MCF 10A (cell line): ENCODE results near the gene IL23A. TPM values are rescaled to one million over a fixed set of nuclear protein-coding genes. Genes with fewer than 3 reads are reported as not detected.

ENCODE experiments used
- BruUV-seq: library from RNA; stranded (reverse); fragments of 400-500 nt; replicated peaks from 2 replicates; lab custom pipeline; 2021; lab: Mats Ljungman, UMichigan
- CTCF ChIA-PET: fragments of 300-600 bp; sonication (Branson Sonifier 250); formaldehyde crosslinking; extraction: SDS; loops from one replicate; lab custom pipeline; 2021; ENCODE audit warnings: antibody characterized with exemption, inconsistent platforms; lab: Yijun Ruan, JAX
- POLR2A ChIA-PET: fragments of 300-600, 350-650 bp; sonication (Branson Sonifier 250); formaldehyde crosslinking; extraction: SDS; loops from one replicate; lab custom pipeline; 2020; ENCODE audit warnings: antibody characterized with exemption, inconsistent platforms; lab: Yijun Ruan, JAX
- DNase-seq: peaks from one replicate; pipeline ENCODE4 v3.0.0-alpha.2; 2018; ENCODE audit not compliant: unreplicated experiment
- H3K27ac Mint-ChIP-seq: one replicate; pipeline ENCODE4 v1.8.0; 2022; ENCODE audit warnings: mild to moderate bottlenecking, low read depth, mixed read lengths; ENCODE audit not compliant: unreplicated experiment
- H3K27me3 Mint-ChIP-seq: one replicate; pipeline ENCODE4 v1.8.0; 2022; ENCODE audit warnings: mixed read lengths; ENCODE audit not compliant: insufficient read depth, unreplicated experiment
- H3K36me3 Mint-ChIP-seq: one replicate; pipeline ENCODE4 v1.8.0; 2022; ENCODE audit warnings: mild to moderate bottlenecking, moderate library complexity, mixed read lengths; ENCODE audit not compliant: insufficient read depth, unreplicated experiment
- H3K4me1 Mint-ChIP-seq: one replicate; pipeline ENCODE4 v1.8.0; 2022; ENCODE audit warnings: mixed read lengths; ENCODE audit not compliant: insufficient read depth, unreplicated experiment
- H3K4me3 Mint-ChIP-seq: one replicate; pipeline ENCODE4 v1.8.0; 2022; ENCODE audit warnings: mild to moderate bottlenecking, moderate library complexity, mixed read lengths; ENCODE audit not compliant: unreplicated experiment
- H3K9me3 Mint-ChIP-seq: one replicate; pipeline ENCODE4 v1.8.0; 2022; ENCODE audit warnings: mixed read lengths; ENCODE audit not compliant: unreplicated experiment
- CTCF ChIP-seq: fragments of 200-600 bp; IDR thresholded peaks from one replicate; pipeline ENCODE4 v1.8.0; 2022; ENCODE audit warnings: antibody characterized with exemption, mild to moderate bottlenecking; ENCODE audit not compliant: unreplicated experiment
- intact Hi-C: fragments of 100-400 bp; cut with micrococcal nuclease; formaldehyde crosslinking; loops from 2 replicates; pipeline ENCODE4 v1.14.1; 2022
- total RNA-seq: library from RNA; stranded (reverse); gene quantifications from 2 replicates; pipeline ENCODE4 v1.2.3, GENCODE V29; 2022

The IL23A gene
- total RNA-seq, 1 experiment from 2014 or later = 0.61 TPM

- CTCF ChIA-PET = interaction anchor here (0.6 kb wide), 1 partner anchor 12 kb away, joined by 3 read pairs; no protein-coding TSS in a partner anchor
- POLR2A ChIA-PET = interaction anchor here (1.2 to 1.7 kb wide), 2 partner anchors 26 to 395 kb away, joined by 4 to 6 read pairs; partner anchors contain the start of gene STAT2
- intact Hi-C loops = no loop called here
- Mint-ChIP-seq H3K27me3 (no peaks in the 10 kb centered on the region), H3K27ac (no peak overlapping the region), H3K9me3 (no peaks in the 10 kb centered on the region), H3K36me3 (no peaks in the 10 kb centered on the region), H3K4me3 (no peak overlapping the region), H3K4me1 (no peaks in the 10 kb centered on the region)
- BruUV-seq = no TSS peak
- DNase-seq = peak; percentile 68
- no peak for TF ChIP-seq CTCF
Observed at GRCh38 chr12:56385873-56386272, 47.2 kb downstream of the IL23A start.

- CTCF ChIA-PET = interaction anchor here (0.6 kb wide), 1 partner anchor 144 kb away, joined by 3 read pairs; no protein-coding TSS in a partner anchor
- BruUV-seq = no TSS peak
Observed at GRCh38 chr12:56387152-56387736, 48.6 kb downstream of the IL23A start.

GRCh38 chr12:56389412-56389811 is 50.7 kb downstream of the IL23A start:
- TF ChIP-seq CTCF = no peak
- no peak for DNase-seq
- Mint-ChIP-seq H3K36me3 (no peaks in the 10 kb centered on the region), H3K9me3 (peaks cover 5% of the 10 kb centered on the region), H3K4me3 (no peak overlapping the region), H3K27ac (no peak overlapping the region), H3K27me3 (no peaks in the 10 kb centered on the region), H3K4me1 (no peaks in the 10 kb centered on the region)
- ChIA-PET POLR2A (interaction anchor here (0.6 to 0.7 kb wide), 2 partner anchors 263 to 269 kb away, joined by 3 read pairs; no protein-coding TSS in a partner anchor), CTCF (interaction anchor here (0.7 kb wide), 1 partner anchor 47 kb away, joined by 4 read pairs; no protein-coding TSS in a partner anchor)
- intact Hi-C loops = no loop called here
- no TSS peak for BruUV-seq

More at GRCh38 chr12:56387152-56387736, 48.6 kb downstream of the IL23A start:
- no peak for DNase-seq
- no peak for TF ChIP-seq CTCF
- H3K4me3 Mint-ChIP-seq = no peak overlapping the region
- no peaks in the 10 kb centered on the region for H3K4me1 Mint-ChIP-seq
- POLR2A ChIA-PET = interaction anchor here (0.8 kb wide), 1 partner anchor 74 kb away, joined by 3 read pairs; no protein-coding TSS in a partner anchor
- H3K9me3 Mint-ChIP-seq = peaks cover 5% of the 10 kb centered on the region
- no peaks in the 10 kb centered on the region for H3K36me3 Mint-ChIP-seq
- intact Hi-C loops = no loop called here
- H3K27ac Mint-ChIP-seq = no peak overlapping the region
- H3K27me3 Mint-ChIP-seq = no peaks in the 10 kb centered on the region

Other genes with a start within 250 kb of the IL23A start
- gene PA2G4, start 234.3 kb upstream of the IL23A start, total RNA-seq = 158 and 205 TPM in 2 replicates
- 4,675 and 4,734 TPM in 2 replicates for gene RPL41, start 222.3 kb upstream of the IL23A start, total RNA-seq
- 2.8 and 3.5 TPM in 2 replicates for gene ZC3H10, start 220.6 kb upstream of the IL23A start, total RNA-seq
- gene ESYT1, start 210.6 kb upstream of the IL23A start, total RNA-seq = 111 and 123 TPM in 2 replicates
- 46.0 and 58.0 TPM in 2 replicates for gene MYL6B, start 186.3 kb upstream of the IL23A start, total RNA-seq
- gene MYL6, start 180.5 kb upstream of the IL23A start, total RNA-seq = 716 and 997 TPM in 2 replicates
- gene SMARCC2, start 149.4 kb upstream of the IL23A start, total RNA-seq = 52.1 and 57.0 TPM in 2 replicates
- gene RNF41, start 117.0 kb upstream of the IL23A start, total RNA-seq = 92.1 and 108 TPM in 2 replicates
- 53.3 and 56.2 TPM in 2 replicates for gene NABP2, start 114.5 kb upstream of the IL23A start, total RNA-seq
- gene SLC39A5, start 108.8 kb upstream of the IL23A start, total RNA-seq = not detected in 2 replicates
- gene ANKRD52, start 80.5 kb upstream of the IL23A start, total RNA-seq = 46.3 and 73.8 TPM in 2 replicates
- gene COQ10A, start 71.9 kb upstream of the IL23A start, total RNA-seq = 3.6 and 3.8 TPM in 2 replicates
- 213 and 257 TPM in 2 replicates for gene CS, start 38.6 kb upstream of the IL23A start, total RNA-seq
- gene CNPY2, start 22.9 kb upstream of the IL23A start, total RNA-seq = 169 and 210 TPM in 2 replicates
- gene PAN2, start 4.9 kb upstream of the IL23A start, total RNA-seq = 72.9 and 80.1 TPM in 2 replicates
- 61.2 and 101 TPM in 2 replicates for gene STAT2, start 21.2 kb downstream of the IL23A start, total RNA-seq
- not detected in 2 replicates for gene APOF, start 24.0 kb downstream of the IL23A start, total RNA-seq
- gene TIMELESS, start 110.5 kb downstream of the IL23A start, total RNA-seq = 10.1 and 14.0 TPM in 2 replicates
- not detected in 2 replicates for gene MIP, start 115.8 kb downstream of the IL23A start, total RNA-seq
- 3.5 and 3.9 TPM in 2 replicates for gene SPRYD4, start 129.7 kb downstream of the IL23A start, total RNA-seq
- 3.9 and 4.8 TPM in 2 replicates for gene GLS2, start 149.3 kb downstream of the IL23A start, total RNA-seq
- gene RBMS2, start 182.9 kb downstream of the IL23A start, total RNA-seq = 34.9 and 62.7 TPM in 2 replicates